Measurements from ENCODE around the gene FOXD2.

Gene FOXD2

DNA sequence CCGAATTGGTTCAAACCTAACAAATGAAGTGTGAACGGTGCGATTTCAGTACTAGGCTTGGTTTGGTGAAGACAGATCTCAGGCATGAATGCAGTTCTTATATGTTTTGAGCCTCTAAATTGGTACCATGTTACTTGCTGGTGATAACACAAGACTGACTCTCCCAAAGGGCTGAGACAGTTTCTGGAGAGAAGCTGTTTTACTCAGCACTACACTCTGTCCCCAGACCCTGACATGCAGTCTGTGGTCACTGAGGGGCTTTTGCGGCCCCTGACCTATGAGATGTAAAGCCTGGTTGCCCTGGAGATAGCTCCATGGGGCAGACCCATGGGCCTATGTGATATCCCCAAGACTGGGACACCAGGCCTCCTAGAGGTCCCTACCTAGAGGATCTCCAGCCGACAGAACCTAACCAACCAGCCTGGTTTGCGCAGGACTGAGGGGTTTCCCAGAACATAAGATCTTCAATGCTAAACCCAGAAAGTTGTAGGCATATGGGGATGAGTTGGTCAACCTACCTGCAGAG, 41.1 kb upstream of the FOXD2 start:
- TF ChIP-seq, protein P1, sequence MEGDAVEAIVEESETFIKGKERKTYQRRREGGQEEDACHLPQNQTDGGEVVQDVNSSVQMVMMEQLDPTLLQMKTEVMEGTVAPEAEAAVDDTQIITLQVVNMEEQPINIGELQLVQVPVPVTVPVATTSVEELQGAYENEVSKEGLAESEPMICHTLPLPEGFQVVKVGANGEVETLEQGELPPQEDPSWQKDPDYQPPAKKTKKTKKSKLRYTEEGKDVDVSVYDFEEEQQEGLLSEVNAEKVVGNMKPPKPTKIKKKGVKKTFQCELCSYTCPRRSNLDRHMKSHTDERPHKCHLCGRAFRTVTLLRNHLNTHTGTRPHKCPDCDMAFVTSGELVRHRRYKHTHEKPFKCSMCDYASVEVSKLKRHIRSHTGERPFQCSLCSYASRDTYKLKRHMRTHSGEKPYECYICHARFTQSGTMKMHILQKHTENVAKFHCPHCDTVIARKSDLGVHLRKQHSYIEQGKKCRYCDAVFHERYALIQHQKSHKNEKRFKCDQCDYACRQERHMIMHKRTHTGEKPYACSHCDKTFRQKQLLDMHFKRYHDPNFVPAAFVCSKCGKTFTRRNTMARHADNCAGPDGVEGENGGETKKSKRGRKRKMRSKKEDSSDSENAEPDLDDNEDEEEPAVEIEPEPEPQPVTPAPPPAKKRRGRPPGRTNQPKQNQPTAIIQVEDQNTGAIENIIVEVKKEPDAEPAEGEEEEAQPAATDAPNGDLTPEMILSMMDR (IDR thresholded peaks at IDR 0.05; ENCODE audit: borderline replicate concordance, control extremely low read depth, extremely low read depth, insufficient read depth, missing control alignments), result no peak
- DNase-seq (ENCODE audit: low spot score), result no peak
- in situ Hi-C loops (cut with MboI; ENCODE audit: low sequenced_read_pairs, unreplicated experiment), result no loop called here

DNA sequence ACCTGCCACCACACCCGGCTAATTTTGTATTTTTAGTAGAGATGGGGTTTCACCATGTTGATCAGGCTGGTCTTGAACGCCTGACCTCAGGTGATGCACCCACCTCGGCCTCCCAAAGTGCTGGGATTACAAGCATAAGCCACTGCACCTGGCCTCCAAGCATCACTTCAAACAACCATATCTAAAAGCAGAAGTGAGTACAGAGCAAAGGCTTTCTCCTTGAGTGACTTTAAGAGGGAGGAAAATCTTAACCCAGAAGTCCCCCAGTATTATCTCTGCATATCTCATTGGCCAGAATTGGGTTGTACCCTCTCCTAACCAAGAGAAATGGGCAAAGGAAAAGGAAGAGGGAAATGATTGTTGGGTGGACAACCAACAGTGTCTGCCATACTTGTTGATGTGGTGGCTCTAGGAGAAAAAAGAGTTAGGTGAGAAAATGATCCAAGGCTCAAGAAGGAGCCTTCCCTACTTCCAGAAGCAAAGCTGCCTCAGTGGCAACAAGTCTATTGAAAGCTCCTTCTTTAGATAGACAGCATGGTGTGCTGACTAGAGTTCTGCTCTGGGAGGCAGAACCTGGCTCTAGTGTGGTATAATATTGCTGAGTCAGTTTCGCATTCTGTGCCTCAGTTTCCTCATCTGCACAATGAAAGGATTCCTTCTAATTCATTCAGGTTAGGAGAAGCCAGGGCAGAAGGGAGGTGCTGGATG, 38.6 kb upstream of the FOXD2 start:
- no peak for DNase-seq (ENCODE audit: low spot score)
- in situ Hi-C loops (cut with MboI; ENCODE audit: low sequenced_read_pairs, unreplicated experiment), result no loop called here
- TF ChIP-seq, protein P1 (IDR thresholded peaks at IDR 0.05; ENCODE audit: borderline replicate concordance, control extremely low read depth, extremely low read depth, insufficient read depth, missing control alignments), result no peak

DNA sequence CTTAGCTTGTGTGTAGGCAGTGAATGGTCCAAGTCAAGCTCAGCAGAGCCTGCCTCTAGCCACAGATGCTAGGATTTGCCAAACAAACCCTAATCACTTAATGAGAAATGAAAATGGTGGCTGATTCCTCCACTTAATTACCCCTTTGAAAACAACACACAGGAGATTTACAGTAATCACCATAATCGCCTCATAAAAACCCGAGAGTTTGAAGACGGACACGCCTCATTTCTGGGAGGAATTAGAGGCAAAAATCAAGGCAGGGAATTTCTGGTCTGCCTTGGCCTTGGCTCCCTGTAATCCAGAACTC, 38.0 kb upstream of the FOXD2 start:
- TF ChIP-seq, protein P1 (IDR thresholded peaks at IDR 0.05; ENCODE audit: borderline replicate concordance, control extremely low read depth, extremely low read depth, insufficient read depth, missing control alignments), result no peak
- in situ Hi-C loops (cut with MboI; ENCODE audit: low sequenced_read_pairs, unreplicated experiment), result no loop called here
- no peak for DNase-seq (ENCODE audit: low spot score)

DNA sequence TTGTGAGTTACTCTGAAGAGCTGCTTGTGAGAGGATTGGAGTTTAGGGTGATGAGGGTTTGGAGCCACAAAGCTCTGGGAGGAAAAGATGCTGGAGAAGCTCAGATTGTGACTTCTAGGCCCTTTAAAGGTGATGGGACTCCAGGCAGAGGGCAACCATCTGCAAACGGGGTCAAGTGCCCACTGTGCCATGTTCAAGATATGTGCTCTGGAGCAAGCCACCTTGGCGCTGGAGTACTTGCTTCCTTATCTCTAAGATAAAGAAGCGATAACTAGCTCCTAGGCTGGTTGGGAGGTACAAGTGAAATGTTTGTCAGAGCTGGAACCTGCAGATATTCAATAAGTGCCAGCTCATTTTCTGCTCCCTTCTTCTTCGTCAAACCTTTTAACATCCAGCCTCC, 36.1 kb upstream of the FOXD2 start:
- TF ChIP-seq, protein P1 (IDR thresholded peaks at IDR 0.05; ENCODE audit: borderline replicate concordance, control extremely low read depth, extremely low read depth, insufficient read depth, missing control alignments), result no peak
- in situ Hi-C loops (cut with MboI; ENCODE audit: low sequenced_read_pairs, unreplicated experiment), result no loop called here
- no peak for DNase-seq (ENCODE audit: low spot score)

DNA sequence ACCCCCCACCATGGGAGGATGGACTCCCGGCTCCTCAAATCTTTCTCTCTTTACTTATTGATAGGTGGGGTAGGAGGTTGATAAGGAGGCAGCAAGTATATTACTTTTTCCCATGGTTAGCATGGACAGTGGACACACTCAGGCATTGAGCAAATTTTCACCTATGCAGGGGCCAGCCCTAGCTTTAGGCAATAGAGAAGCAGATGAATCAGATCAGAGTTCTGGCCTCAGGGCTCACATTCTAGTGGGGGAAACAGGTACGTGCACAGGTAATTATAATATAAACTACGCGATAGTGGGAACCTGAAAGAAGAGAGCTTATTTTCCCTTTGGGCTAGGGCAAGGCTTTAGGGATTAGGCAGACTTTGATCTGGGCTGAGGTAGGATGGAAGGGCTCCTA, 35.3 kb upstream of the FOXD2 start:
- no peak for DNase-seq (ENCODE audit: low spot score)
- TF ChIP-seq, protein P1 (IDR thresholded peaks at IDR 0.05; ENCODE audit: borderline replicate concordance, control extremely low read depth, extremely low read depth, insufficient read depth, missing control alignments), result no peak
- in situ Hi-C loops (cut with MboI; ENCODE audit: low sequenced_read_pairs, unreplicated experiment), result no loop called here

DNA sequence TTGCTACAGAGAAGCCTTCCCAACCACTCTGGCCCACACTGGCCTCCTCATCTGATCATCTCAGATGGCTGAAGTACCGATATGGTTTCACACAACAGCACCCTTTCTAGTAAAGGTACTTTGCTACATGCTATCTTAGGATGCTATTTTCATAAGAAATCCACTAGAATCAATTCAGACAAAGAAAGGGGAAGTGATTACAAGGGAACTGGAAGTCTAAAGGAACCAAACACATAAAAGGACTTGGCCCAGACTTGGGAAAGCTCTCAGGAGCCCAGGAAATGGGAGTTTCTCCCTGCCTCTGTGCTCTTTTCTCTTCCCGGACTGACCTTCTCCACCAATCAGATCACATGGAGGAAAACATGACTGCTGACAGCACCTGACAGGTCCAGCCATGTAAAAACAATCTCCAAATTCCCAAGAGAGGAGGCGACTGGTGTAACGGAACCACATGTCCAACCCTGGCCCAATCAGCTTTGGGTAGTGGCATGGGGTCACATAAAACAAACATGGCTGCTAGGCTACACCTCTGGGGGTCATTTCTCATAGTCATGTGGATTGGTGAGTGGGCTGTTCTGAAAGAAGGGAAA, 34.4 kb upstream of the FOXD2 start:
- in situ Hi-C loops (cut with MboI; ENCODE audit: low sequenced_read_pairs, unreplicated experiment), result no loop called here
- TF ChIP-seq, protein P1 (IDR thresholded peaks at IDR 0.05; ENCODE audit: borderline replicate concordance, control extremely low read depth, extremely low read depth, insufficient read depth, missing control alignments), result no peak
- no peak for DNase-seq (ENCODE audit: low spot score)

All from GM13976 (cell line).